ENCODE data around the gene ABCB9. TPM values are rescaled to one million over a fixed set of nuclear protein-coding genes. Genes with fewer than 3 reads are reported as not detected.

The ABCB9 gene
- total RNA-seq, 1 experiment from 2014 or later = 14.7 TPM

DNA sequence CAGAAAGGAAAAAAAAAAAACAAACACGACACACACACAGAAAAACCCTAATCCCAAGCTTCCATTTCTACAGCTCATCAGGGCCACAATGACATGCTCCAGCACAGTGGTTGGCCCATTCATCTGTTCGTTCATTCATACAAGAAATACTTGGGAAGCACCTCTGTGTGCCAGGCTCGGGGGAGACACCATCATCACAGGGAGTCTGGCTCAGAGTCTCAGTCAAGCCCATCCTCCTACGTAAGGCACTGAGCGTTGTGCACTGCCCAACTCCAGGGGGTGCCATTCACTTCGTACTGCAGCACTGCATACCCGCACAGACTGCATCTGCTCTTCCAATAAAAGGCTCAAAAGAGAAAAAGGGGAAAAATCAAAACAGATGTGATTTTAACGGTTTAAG lies 85.6 kb downstream of the ABCB9 start:
- Histone ChIP-seq H3K4me2 (ENCODE audit: low read length) (no peak overlapping the region), H3K27ac (ENCODE audit: low read depth, low read length) (no peak overlapping the region), H3K36me3 (ENCODE audit: control insufficient read depth in 1 of 2, insufficient read depth in 2 of 2, low read length in 2 of 2) (no peaks in the 10 kb centered on the region; a peak in 1 of 4 replicates), H2AFZ (ENCODE audit: low read depth, low read length, poor library complexity, severe bottlenecking) (no peak overlapping the region), H3K4me3 (replicated peaks in 1 of 2; ENCODE audit: low read depth in 1 of 2, low read length in 2 of 2) (no peak overlapping the region), H3K9me2 (ENCODE audit: insufficient read depth) (no peaks in the 10 kb centered on the region), H3K79me2 (ENCODE audit: insufficient read depth, low read length) (peaks cover 99% of the 10 kb centered on the region), H3K4me1 (ENCODE audit: control insufficient read depth in 1 of 2, insufficient read depth in 2 of 2, low read length in 2 of 2) (peaks cover 5 to 53% of the 10 kb centered on the region in 2 experiments), H4K20me1 (ENCODE audit: insufficient read depth) (peaks cover 43% of the 10 kb centered on the region; the same call in 1 of the 2 replicates), H3K9ac (ENCODE audit: low read length) (no peak overlapping the region), H3K27me3 (ENCODE audit: insufficient read depth, low read length) (no peaks in the 10 kb centered on the region), H3K9me3 (ENCODE audit: control insufficient read depth in 1 of 2, insufficient read depth in 1 of 2, low read depth in 1 of 2, low read length in 2 of 2) (no peaks in the 10 kb centered on the region)
- DNase-seq (ENCODE audit: low read depth, low spot score) (no peak), ATAC-seq (peak; percentile 98)
- CTCF ChIA-PET = interaction anchor here (0.9 to 1.5 kb wide), 7 partner anchors 8 to 69 kb away, joined by 3 to 6 read pairs (median 3); no protein-coding TSS in a partner anchor
- no TSS peak for BruUV-seq (replicated peaks)
- POLR2A ChIA-PET = no interaction called here
- RAD21 ChIA-PET (ENCODE audit: low non-redundant PET in 1 of 2, low total read pairs in 2 of 2, uncharacterized antibody in 2 of 2, unreplicated experiment in 2 of 2) = interaction anchor here (0.7 to 1.1 kb wide), 3 partner anchors 67 to 73 kb away, joined by 3 to 6 read pairs (median 3); no protein-coding TSS in a partner anchor
- intact Hi-C loops (cut with micrococcal nuclease) = loop anchor here (1.0 to 5.0 kb wide), 2 partner anchors 72 to 357 kb away; no protein-coding TSS in a partner anchor
- TF ChIP-seq RAD21 (IDR thresholded peaks at IDR 0.05; ENCODE audit: low read depth) = peak; percentile 82
- TF ChIP-seq, protein P1, sequence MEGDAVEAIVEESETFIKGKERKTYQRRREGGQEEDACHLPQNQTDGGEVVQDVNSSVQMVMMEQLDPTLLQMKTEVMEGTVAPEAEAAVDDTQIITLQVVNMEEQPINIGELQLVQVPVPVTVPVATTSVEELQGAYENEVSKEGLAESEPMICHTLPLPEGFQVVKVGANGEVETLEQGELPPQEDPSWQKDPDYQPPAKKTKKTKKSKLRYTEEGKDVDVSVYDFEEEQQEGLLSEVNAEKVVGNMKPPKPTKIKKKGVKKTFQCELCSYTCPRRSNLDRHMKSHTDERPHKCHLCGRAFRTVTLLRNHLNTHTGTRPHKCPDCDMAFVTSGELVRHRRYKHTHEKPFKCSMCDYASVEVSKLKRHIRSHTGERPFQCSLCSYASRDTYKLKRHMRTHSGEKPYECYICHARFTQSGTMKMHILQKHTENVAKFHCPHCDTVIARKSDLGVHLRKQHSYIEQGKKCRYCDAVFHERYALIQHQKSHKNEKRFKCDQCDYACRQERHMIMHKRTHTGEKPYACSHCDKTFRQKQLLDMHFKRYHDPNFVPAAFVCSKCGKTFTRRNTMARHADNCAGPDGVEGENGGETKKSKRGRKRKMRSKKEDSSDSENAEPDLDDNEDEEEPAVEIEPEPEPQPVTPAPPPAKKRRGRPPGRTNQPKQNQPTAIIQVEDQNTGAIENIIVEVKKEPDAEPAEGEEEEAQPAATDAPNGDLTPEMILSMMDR (IDR thresholded peaks at IDR 0.05 in 2 of 3, conservative IDR thresholded peaks at IDR 0.05 in 1 of 3; ENCODE audit: borderline replicate concordance in 1 of 3, insufficient read depth in 1 of 3, low read depth in 2 of 3, low read length in 2 of 3) = peak; percentile 31 to 74 (median 71); a peak in 5 of 6 replicates
- no peak for TF ChIP-seq JUND (IDR thresholded peaks at IDR 0.05)

DNA sequence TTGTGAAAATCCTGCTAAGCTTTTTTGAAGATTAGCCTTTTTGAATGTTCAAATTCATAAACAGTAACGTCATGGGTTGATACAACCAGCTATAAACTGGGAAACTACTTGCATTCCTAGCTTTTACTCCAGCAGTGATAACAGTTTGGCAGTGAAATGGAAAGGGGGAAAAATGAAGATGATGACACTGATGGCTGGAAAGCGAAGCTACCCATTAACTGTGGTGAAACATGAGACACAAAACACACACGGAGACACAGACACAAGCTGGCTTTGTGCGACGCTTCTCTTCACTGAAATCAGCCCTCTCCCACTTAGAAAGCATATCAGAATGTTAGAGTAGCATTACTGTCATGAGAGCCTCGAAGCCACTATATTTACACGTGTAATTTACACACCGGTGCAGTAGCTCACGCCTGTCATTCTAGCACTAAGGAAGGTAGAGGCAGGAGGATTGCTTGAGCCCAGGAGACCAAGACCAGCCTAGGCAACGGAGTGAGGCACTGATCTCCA lies 86.1 kb downstream of the ABCB9 start:
- no TSS peak for BruUV-seq (replicated peaks)
- POLR2A ChIA-PET = interaction anchor here (0.6 kb wide), 1 partner anchor 37 kb away, joined by 5 read pairs; no protein-coding TSS in a partner anchor
- Histone ChIP-seq H3K4me2 (ENCODE audit: low read length) (no peak overlapping the region), H4K20me1 (ENCODE audit: insufficient read depth) (peaks cover 43% of the 10 kb centered on the region; the same call in 1 of the 2 replicates), H3K36me3 (ENCODE audit: control insufficient read depth in 1 of 2, insufficient read depth in 2 of 2, low read length in 2 of 2) (no peaks in the 10 kb centered on the region; a peak in 1 of 4 replicates), H3K9me3 (ENCODE audit: control insufficient read depth in 1 of 2, insufficient read depth in 1 of 2, low read depth in 1 of 2, low read length in 2 of 2) (no peaks in the 10 kb centered on the region), H2AFZ (ENCODE audit: low read depth, low read length, poor library complexity, severe bottlenecking) (no peak overlapping the region), H3K79me2 (ENCODE audit: insufficient read depth, low read length) (peaks cover 100% of the 10 kb centered on the region), H3K27ac (ENCODE audit: low read depth, low read length) (no peak overlapping the region), H3K9ac (ENCODE audit: low read length) (no peak overlapping the region), H3K4me3 (replicated peaks in 1 of 2; ENCODE audit: low read depth in 1 of 2, low read length in 2 of 2) (no peak overlapping the region), H3K4me1 (ENCODE audit: control insufficient read depth in 1 of 2, insufficient read depth in 2 of 2, low read length in 2 of 2) (peaks cover 5 to 55% of the 10 kb centered on the region in 2 experiments), H3K27me3 (ENCODE audit: insufficient read depth, low read length) (no peaks in the 10 kb centered on the region), H3K9me2 (ENCODE audit: insufficient read depth) (no peaks in the 10 kb centered on the region)
- intact Hi-C loops (cut with micrococcal nuclease) = loop anchor here (1.0 to 5.0 kb wide), 2 partner anchors 72 to 357 kb away; no protein-coding TSS in a partner anchor
- ATAC-seq (no peak), DNase-seq (ENCODE audit: low read depth, low spot score) (no peak)
- RAD21 ChIA-PET (ENCODE audit: low non-redundant PET in 1 of 2, low total read pairs in 2 of 2, uncharacterized antibody in 2 of 2, unreplicated experiment in 2 of 2) = interaction anchor here (0.7 to 1.1 kb wide), 3 partner anchors 67 to 74 kb away, joined by 3 to 6 read pairs (median 3); no protein-coding TSS in a partner anchor
- CTCF ChIA-PET = interaction anchor here (0.9 to 1.5 kb wide), 7 partner anchors 9 to 69 kb away, joined by 3 to 6 read pairs (median 3); no protein-coding TSS in a partner anchor
- TF ChIP-seq, protein P2, sequence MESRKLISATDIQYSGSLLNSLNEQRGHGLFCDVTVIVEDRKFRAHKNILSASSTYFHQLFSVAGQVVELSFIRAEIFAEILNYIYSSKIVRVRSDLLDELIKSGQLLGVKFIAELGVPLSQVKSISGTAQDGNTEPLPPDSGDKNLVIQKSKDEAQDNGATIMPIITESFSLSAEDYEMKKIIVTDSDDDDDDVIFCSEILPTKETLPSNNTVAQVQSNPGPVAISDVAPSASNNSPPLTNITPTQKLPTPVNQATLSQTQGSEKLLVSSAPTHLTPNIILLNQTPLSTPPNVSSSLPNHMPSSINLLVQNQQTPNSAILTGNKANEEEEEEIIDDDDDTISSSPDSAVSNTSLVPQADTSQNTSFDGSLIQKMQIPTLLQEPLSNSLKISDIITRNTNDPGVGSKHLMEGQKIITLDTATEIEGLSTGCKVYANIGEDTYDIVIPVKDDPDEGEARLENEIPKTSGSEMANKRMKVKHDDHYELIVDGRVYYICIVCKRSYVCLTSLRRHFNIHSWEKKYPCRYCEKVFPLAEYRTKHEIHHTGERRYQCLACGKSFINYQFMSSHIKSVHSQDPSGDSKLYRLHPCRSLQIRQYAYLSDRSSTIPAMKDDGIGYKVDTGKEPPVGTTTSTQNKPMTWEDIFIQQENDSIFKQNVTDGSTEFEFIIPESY (IDR thresholded peaks at IDR 0.05; ENCODE audit: extremely low read depth, insufficient replicate concordance, low read length) = no peak
- TF ChIP-seq ZFX (IDR thresholded peaks at IDR 0.05) (no peak), SP1 (IDR thresholded peaks at IDR 0.05; ENCODE audit: low read depth) (no peak), RAD21 (IDR thresholded peaks at IDR 0.05; ENCODE audit: low read depth) (no peak)
- TF ChIP-seq, protein P3, sequence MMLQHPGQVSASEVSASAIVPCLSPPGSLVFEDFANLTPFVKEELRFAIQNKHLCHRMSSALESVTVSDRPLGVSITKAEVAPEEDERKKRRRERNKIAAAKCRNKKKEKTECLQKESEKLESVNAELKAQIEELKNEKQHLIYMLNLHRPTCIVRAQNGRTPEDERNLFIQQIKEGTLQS (IDR thresholded peaks at IDR 0.05) = no peak
- TF ChIP-seq, protein P4, sequence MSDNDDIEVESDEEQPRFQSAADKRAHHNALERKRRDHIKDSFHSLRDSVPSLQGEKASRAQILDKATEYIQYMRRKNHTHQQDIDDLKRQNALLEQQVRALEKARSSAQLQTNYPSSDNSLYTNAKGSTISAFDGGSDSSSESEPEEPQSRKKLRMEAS (IDR thresholded peaks at IDR 0.05) = no peak

Data from HCT116 (cell line).